Astrocyte of the spinal cord (primary cell): ENCODE measurements around the gene CORO1C.

Experiments used
- DNase-seq: peaks from one replicate; pipeline ENCODE4 v3.0.0; 2011; ENCODE audit warnings: low read depth, low spot score
- H3K4me3 ChIP-seq: 2 replicates; pipeline ENCODE4 v1.5.1; 2011; ENCODE audit warnings: low read depth, mild to moderate bottlenecking, low read length, moderate library complexity
- in situ Hi-C: cut with HindIII; loops from 2 replicates; pipeline ENCODE4 v1.10.0; 2017; ENCODE audit warnings: low sequenced_read_pairs
- TF ChIP-seq, protein P1 (sequence below): IDR thresholded peaks from 2 replicates; pipeline ENCODE4 v1.5.1; 2012; ENCODE audit warnings: low read depth, mild to moderate bottlenecking, low read length, inconsistent platforms

The CORO1C gene

DNA sequence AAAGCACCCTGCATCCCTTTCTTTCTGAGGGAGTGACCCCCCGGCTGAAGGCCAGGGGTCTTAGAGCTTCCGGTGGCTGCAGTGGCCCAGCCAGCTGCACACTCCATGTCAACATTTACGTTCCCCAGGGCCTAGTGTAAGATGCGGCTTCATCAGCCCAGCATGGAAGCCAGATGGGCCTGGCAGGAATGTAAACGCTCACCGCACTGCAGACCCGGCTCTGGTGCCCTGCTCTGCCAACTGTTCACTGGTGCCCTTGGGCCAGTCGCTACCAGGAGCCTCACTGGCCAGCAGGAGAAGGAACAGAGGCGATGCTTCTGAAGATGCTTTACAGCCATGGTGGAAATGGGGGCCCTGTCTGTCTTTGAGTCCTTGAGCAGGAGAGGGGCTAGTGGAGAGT, 124.8 kb downstream of the CORO1C start:
- in situ Hi-C loops = no loop called here
- no peak for DNase-seq
- no peak overlapping the region for H3K4me3 ChIP-seq
- TF ChIP-seq, protein P1, sequence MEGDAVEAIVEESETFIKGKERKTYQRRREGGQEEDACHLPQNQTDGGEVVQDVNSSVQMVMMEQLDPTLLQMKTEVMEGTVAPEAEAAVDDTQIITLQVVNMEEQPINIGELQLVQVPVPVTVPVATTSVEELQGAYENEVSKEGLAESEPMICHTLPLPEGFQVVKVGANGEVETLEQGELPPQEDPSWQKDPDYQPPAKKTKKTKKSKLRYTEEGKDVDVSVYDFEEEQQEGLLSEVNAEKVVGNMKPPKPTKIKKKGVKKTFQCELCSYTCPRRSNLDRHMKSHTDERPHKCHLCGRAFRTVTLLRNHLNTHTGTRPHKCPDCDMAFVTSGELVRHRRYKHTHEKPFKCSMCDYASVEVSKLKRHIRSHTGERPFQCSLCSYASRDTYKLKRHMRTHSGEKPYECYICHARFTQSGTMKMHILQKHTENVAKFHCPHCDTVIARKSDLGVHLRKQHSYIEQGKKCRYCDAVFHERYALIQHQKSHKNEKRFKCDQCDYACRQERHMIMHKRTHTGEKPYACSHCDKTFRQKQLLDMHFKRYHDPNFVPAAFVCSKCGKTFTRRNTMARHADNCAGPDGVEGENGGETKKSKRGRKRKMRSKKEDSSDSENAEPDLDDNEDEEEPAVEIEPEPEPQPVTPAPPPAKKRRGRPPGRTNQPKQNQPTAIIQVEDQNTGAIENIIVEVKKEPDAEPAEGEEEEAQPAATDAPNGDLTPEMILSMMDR = no peak

DNA sequence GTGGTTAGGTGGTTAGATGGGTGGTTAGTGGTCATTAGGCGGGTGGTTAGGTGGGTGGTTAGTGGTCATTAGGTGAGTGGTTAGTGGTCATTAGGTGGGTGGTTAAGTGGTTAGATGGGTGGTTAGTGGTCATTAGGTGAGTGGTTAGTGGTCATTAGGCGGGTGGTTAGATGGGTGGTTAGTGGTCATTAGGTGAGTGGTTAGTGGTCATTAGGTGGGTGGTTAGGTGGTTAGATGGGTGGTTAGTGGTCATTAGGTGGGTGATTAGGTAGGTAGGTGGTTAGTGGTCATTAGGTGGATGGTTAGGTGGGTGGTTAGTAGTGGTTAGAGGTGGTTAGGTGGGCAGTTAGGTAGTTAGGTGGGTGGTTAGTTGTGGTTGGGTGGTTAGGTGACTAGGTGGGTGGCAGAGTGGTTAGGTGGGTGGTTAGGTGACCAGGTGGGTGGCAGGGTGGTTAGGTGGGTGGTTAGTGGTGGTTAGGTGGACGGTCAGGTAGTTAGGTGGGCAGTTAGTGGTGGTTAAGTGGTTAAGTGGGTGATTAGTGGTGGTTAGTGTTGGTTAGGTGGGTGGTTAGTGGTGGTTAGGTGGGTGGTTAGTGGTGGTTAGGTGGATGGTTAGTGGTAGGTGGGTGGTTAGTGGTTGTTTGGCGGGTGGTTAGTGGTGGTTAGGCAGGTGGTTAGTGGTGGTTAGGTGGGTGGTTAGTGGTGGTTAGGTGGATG, 125.5 kb downstream of the CORO1C start:
- DNase-seq = no peak
- TF ChIP-seq, protein P1 = no peak
- in situ Hi-C loops = no loop called here
- H3K4me3 ChIP-seq = no peak overlapping the region

DNA sequence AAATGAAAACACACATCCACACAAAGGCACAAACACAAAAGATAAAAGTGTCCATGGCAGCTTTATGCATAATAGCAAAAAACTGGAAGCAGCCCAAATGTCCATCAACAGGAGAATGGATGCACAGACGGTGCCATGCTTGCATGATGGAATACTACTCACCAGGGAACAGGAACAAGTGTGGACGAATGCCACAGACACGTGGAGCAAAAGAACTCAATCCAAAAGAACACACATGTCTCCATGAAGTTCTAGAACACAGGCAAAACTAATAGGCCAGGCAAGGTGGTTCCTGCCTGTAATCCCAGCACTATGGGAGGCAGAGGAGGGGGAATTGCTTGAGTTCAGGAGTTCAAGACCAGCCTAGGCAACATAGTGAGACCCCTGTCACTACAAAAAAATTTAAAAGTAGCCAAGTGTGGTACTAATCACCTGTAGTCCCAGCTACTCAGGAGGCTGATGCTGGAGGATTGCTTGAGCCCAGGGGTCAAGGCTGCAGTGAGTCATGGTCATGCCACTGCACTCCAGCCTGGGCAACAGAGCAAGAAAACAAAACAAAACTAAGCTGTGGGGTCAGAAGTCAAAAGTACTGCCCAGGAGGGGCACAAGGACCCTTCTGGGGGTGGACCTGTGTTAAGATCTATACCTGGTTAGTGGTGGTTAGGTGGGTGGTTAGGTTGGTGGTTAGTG, 126.2 kb downstream of the CORO1C start:
- no peak overlapping the region for H3K4me3 ChIP-seq
- TF ChIP-seq, protein P1 = no peak
- DNase-seq = no peak
- in situ Hi-C loops = no loop called here

DNA sequence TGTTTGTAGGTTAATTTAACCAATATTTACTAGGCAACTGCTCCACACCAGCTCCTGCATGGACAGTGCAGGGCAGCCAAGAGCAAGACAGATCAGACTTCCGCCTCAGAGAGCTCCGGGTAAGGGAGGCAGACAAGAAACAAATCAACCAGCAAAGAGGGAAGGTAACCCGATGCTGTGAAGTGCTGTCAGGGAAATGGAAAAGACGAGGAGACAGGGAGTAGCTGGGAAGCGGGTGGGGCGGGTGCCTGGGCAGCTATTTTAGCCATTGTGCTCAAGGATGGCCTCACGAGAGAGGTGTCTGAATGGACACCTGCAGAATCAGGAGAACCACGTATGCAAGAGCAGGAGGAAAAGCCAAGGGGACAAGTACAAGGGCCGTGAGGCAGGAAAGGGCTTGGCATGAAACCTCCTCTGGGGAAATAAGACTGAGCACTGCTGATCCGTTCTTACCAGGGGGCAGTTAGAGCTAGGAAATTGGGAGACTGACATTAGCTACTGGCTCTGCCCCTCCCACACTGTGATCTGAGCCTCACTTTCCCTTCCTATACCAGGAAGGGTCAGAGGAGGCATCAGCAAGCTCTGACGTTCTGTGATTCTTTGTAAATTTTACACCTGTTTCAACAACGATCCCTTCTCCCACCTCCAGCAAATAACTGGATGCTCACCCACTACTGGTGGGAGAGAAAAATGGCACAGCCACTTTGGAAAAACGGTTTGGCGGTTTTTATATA, 126.9 kb downstream of the CORO1C start:
- TF ChIP-seq, protein P1 = no peak
- H3K4me3 ChIP-seq = no peak overlapping the region
- in situ Hi-C loops = no loop called here
- DNase-seq = no peak

DNA sequence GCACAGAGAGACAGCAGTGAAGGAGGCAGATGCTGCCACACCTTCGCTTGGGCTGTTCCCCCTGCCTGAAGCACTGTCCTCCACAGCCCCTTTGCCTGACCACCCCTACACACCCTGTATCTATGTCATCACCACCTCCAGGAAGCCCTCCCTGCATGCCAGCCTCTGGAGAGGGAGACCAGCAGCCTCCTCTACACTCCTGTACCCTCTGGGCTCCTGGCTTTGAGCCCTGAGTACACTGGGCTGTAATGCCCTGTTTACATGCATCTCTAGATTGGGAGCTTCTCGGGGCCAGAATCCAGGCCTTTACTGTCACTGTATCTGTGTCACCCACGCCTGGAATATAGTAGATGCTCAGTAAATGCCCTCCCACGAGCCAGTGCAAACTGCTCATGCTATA, 127.6 kb downstream of the CORO1C start:
- H3K4me3 ChIP-seq = no peak overlapping the region
- in situ Hi-C loops = no loop called here
- TF ChIP-seq, protein P1 = no peak
- no peak for DNase-seq

DNA sequence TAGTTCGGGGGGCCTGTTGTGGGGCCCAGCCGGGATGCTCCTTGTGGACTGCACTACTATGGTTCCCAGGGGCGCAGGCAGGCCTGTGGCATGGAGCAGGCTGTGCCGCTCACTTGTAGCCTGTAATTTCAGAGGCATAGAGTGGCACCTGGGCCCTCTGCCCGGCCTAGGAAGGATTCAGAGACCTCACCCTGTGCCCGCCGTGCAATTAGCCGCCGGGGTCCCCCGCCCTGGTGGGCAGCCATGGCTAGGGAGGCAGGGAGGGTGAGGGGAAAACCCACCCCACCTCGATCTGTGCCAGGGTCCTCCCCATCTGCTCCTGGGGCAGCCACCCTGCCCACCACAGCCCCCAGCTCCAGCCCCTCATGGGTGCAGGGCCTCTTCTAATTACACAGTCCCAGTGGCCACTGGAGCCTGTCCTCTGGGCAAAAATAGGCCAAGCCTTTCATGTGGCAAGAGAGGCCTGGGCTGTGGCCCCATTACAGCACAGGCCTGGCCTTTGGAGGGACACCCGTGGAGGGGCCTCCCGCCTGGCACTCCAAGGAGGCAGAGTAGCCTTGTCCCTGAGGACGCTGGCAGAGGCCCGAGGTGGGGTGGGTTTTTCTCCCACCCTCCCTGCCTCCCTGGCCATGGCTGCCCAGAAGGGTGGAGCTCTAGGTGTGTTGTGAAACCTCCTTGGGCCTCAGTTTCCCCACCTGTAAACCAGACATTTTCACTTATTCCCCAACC, 128.2 kb downstream of the CORO1C start:
- no peak for DNase-seq
- no peak overlapping the region for H3K4me3 ChIP-seq
- TF ChIP-seq, protein P1 = no peak
- in situ Hi-C loops = no loop called here
